Keratinocyte (primary cell): ENCODE data around the gene NME9.

Source experiments
- CTCF ChIP-seq, 3 experiments: IDR thresholded peaks in 1 of 3; conservative IDR thresholded peaks in 1 of 3; optimal IDR thresholded peaks in 1 of 3; 2 replicates in 2 of 3; 3 replicates in 1 of 3; pipeline versions ENCODE3 to v1.5.1; 2011; ENCODE audit warnings: low read length in 3 of 3, mild to moderate bottlenecking in 3 of 3, moderate library complexity in 2 of 3, control low read depth in 1 of 3, inconsistent platforms in 1 of 3; ENCODE audit not compliant: insufficient read depth in 2 of 3; ENCODE audit errors: extremely low read depth in 1 of 3
- EZH2 ChIP-seq: IDR thresholded peaks from one replicate; pipeline ENCODE4 v1.6.1; 2012; ENCODE audit warnings: inconsistent platforms, mild to moderate bottlenecking, low read length, moderate library complexity

DNA sequence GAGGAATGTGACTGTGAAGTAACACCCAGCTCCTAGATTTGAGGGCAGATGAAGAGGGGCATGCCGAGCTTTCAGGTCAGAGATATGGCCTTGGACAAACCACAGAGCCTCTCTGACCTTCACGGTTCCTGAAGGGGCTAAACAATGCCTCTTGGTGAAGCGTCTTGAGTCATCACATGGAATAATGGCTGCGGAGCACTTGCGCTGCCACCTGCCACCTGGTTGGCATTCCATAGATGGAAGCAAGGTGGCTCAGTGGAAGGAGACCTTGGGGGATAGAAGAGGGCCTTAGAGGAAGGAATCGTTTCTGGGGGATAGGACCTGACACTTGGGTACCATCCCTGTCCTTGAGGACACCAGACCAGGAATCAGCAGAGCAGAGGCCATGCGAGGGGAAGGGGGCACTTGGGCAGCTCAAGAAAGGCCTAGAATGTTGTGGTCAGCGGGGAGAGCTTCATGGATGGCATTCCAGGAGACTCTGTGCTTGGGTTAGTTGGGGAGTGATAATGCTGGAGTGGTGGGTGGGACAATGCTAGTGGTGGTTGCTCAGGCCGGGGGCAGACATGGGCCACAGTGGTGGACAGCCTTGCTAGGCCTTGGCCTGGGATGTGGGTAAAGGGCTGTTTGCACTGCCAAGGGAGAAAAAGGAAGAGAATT is 31.3 kb upstream of the NME9 start:
- no peak for TF ChIP-seq CTCF (optimal IDR thresholded peaks at IDR 0.05 in 1 of 3, IDR thresholded peaks at IDR 0.05 in 1 of 3, conservative IDR thresholded peaks at IDR 0.05 in 1 of 3; ENCODE audit: extremely low read depth in 1 of 3, insufficient read depth in 2 of 3, low read length in 3 of 3)
- no peak for TF ChIP-seq EZH2
